HT1080 (cell line): ENCODE data around the gene ZFAND6. TPM values are rescaled to one million over a fixed set of nuclear protein-coding genes. Genes with fewer than 3 reads are reported as not detected.
"Not testable (repeated sequence)": the region's sequence is repeated elsewhere in the genome, so short reads cannot be mapped to it uniquely, and the experiment has no call there.

Source experiments
- DNase-seq: peaks from one replicate; pipeline ENCODE4 v3.0.0-alpha.2; 2015; ENCODE audit warnings: low read depth
- total RNA-seq: library from RNA; depleted of rRNA; stranded (reverse); fragments of >200 nt; shearing (Covaris generic); gene quantifications from 2 replicates; pipeline ENCODE4 v1.2.3, GENCODE V29; 2014

Gene ZFAND6
- total RNA-seq, 1 experiment from 2014 or later = 173 TPM

- DNase-seq = no peak
Observed at GRCh38 chr15:80095969-80096368, 36.5 kb downstream of the ZFAND6 start.

- DNase-seq = no peak
Observed at GRCh38 chr15:80098341-80098740, 38.9 kb downstream of the ZFAND6 start.

GRCh38 chr15:80099241-80099640 lies 39.8 kb downstream of the ZFAND6 start:
- DNase-seq = no peak

GRCh38 chr15:80099662-80100061 lies 40.2 kb downstream of the ZFAND6 start:
- not testable (repeated sequence) for DNase-seq

GRCh38 chr15:80100247-80100646 lies 40.8 kb downstream of the ZFAND6 start:
- no peak for DNase-seq

- no peak for DNase-seq
Observed at GRCh38 chr15:80105193-80105592, 45.7 kb downstream of the ZFAND6 start.

- DNase-seq = peak; percentile 81
Observed at GRCh38 chr15:80105595-80105994, 46.1 kb downstream of the ZFAND6 start.

- no peak for DNase-seq
Observed at GRCh38 chr15:80106051-80106450, 46.6 kb downstream of the ZFAND6 start.

- no peak for DNase-seq
Observed at GRCh38 chr15:80107204-80107603, 47.7 kb downstream of the ZFAND6 start.

- DNase-seq = no peak
Observed at GRCh38 chr15:80107774-80108173, 48.3 kb downstream of the ZFAND6 start.

GRCh38 chr15:80109388-80109787 lies 49.9 kb downstream of the ZFAND6 start:
- no peak for DNase-seq

- no peak for DNase-seq
Observed at GRCh38 chr15:80110920-80111319, 51.4 kb downstream of the ZFAND6 start.

GRCh38 chr15:80114114-80114513 lies 54.6 kb downstream of the ZFAND6 start:
- DNase-seq = no peak

- DNase-seq = no peak
Observed at GRCh38 chr15:80115021-80115420, 55.5 kb downstream of the ZFAND6 start.

- no peak for DNase-seq
Observed at GRCh38 chr15:80118956-80119355, 59.5 kb downstream of the ZFAND6 start.

GRCh38 chr15:80120636-80121035 lies 61.2 kb downstream of the ZFAND6 start:
- peak; percentile 34 for DNase-seq

- DNase-seq = no peak
Observed at GRCh38 chr15:80121546-80121945, 62.1 kb downstream of the ZFAND6 start.

GRCh38 chr15:80123034-80123433 lies 63.6 kb downstream of the ZFAND6 start:
- no peak for DNase-seq

- not testable (repeated sequence) for DNase-seq
Observed at GRCh38 chr15:80127253-80127652, 67.8 kb downstream of the ZFAND6 start.

- no peak for DNase-seq
Observed at GRCh38 chr15:80127911-80128310, 68.4 kb downstream of the ZFAND6 start.

GRCh38 chr15:80132382-80132781 lies 72.9 kb downstream of the ZFAND6 start:
- no peak for DNase-seq

GRCh38 chr15:80136854-80137253 lies 77.4 kb downstream of the ZFAND6 start:
- DNase-seq = no peak

- no peak for DNase-seq
Observed at GRCh38 chr15:80138961-80139360, 79.5 kb downstream of the ZFAND6 start.

GRCh38 chr15:80140909-80141308 lies 81.4 kb downstream of the ZFAND6 start:
- DNase-seq = no peak
